ENCODE data around the gene NOTCH3.
A peak's percentile ranks its signal among the peaks of the same experiment; 100 is the strongest.

The NOTCH3 gene

DNA sequence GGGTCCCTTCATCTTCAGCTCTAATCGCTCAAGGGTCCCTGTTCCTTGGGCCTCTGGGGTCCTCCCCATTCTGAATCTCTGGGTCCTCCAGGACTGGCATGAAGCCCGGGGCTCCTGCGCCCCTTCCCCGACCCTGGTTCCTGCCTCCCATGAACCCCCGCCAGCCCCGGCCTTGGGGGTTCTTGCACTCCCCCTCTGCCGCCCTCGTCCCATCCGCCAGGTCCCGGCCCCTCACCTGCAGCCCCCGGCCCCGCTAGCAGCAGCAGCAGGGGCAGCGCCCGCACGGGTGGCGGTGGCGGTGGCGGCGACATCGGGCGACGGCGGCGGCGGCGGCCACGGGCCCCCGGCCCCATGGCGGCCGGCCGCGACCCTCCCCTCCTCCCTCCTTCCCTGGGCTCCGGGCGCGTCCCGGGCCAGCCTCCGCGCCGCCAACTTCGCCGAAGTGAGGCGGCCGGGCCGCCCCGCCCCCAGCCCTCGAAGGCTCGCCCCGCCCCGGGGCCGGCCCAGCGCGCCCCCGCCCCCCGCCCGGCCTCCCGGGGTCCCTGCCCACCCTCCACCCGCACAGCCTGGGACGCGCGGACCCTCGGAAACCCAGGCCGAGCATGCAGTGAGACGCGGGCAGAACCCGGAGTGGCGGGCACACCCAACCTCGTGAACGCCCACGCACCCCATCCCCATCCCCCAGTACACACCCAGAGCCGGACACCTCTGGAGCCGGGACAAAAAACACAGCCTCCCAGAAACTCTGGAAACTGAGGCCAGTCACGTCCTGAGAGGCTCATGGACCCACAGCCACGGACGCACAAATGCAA is at the start of gene NOTCH3:
Gene NOTCH3 (minus strand): TSS at position 443 of the 812 bp plus-strand sequence. CDS start 90 bp downstream, at position 353.
- Histone ChIP-seq H3K27me3 (replicated peaks; ENCODE audit: control insufficient read depth, insufficient read depth, low read length) (no peaks in the 10 kb centered on the region), H3K9ac (ENCODE audit: low read length) (peak within 1 kb of the TSS; percentile 85)
- peak; percentile 54 for DNase-seq (ENCODE audit: low read depth)

GRCh38 chr19:15250640-15250993 is 49.8 kb upstream of the NOTCH3 start:
- DNase-seq (ENCODE audit: low read depth) = no peak
- peaks cover 47% of the 10 kb centered on the region for H3K36me3 ChIP-seq (ENCODE audit: control insufficient read depth, insufficient read depth, low read length, severe bottlenecking)

More for the DNA sequence above, at the start of gene NOTCH3:
- no peaks in the 10 kb centered on the region for H3K4me1 ChIP-seq (ENCODE audit: control insufficient read depth, insufficient read depth, low read length)
- H3K36me3 ChIP-seq (ENCODE audit: control insufficient read depth, insufficient read depth, low read length, severe bottlenecking) = no peaks in the 10 kb centered on the region
- peak within 1 kb of the TSS; percentile 85 for H3K4me3 ChIP-seq (ENCODE audit: low read length)
- no peaks in the 10 kb centered on the region for H3K9me3 ChIP-seq (ENCODE audit: control insufficient read depth, low read length)

GRCh38 chr19:15249972-15250639 is 49.3 kb upstream of the NOTCH3 start:
- Histone ChIP-seq H3K36me3 (ENCODE audit: control insufficient read depth, insufficient read depth, low read length, severe bottlenecking) (peaks cover 47% of the 10 kb centered on the region), H3K4me3 (ENCODE audit: low read length) (peak overlapping the region; percentile 60), H3K9ac (ENCODE audit: low read length) (peak overlapping the region; percentile 84), H3K4me1 (ENCODE audit: control insufficient read depth, insufficient read depth, low read length) (peaks cover 62% of the 10 kb centered on the region), H3K27me3 (replicated peaks; ENCODE audit: control insufficient read depth, insufficient read depth, low read length) (no peaks in the 10 kb centered on the region), H3K9me3 (ENCODE audit: control insufficient read depth, low read length) (no peaks in the 10 kb centered on the region)
- DNase-seq (ENCODE audit: low read depth) = peak; percentile 92

More at GRCh38 chr19:15250640-15250993, 49.8 kb upstream of the NOTCH3 start:
- Histone ChIP-seq H3K4me1 (ENCODE audit: control insufficient read depth, insufficient read depth, low read length) (peaks cover 62% of the 10 kb centered on the region), H3K27me3 (replicated peaks; ENCODE audit: control insufficient read depth, insufficient read depth, low read length) (no peaks in the 10 kb centered on the region), H3K9me3 (ENCODE audit: control insufficient read depth, low read length) (no peaks in the 10 kb centered on the region), H3K9ac (ENCODE audit: low read length) (peak overlapping the region; percentile 84), H3K4me3 (ENCODE audit: low read length) (peak overlapping the region; percentile 9)

- Histone ChIP-seq H3K9me3 (ENCODE audit: control insufficient read depth, low read length) (no peaks in the 10 kb centered on the region), H3K27me3 (replicated peaks; ENCODE audit: control insufficient read depth, insufficient read depth, low read length) (no peaks in the 10 kb centered on the region), H3K9ac (ENCODE audit: low read length) (peak overlapping the region; percentile 84), H3K4me1 (ENCODE audit: control insufficient read depth, insufficient read depth, low read length) (peaks cover 62% of the 10 kb centered on the region), H3K4me3 (ENCODE audit: low read length) (peak overlapping the region; percentile 60), H3K36me3 (ENCODE audit: control insufficient read depth, insufficient read depth, low read length, severe bottlenecking) (peaks cover 46% of the 10 kb centered on the region)
- DNase-seq (ENCODE audit: low read depth) = no peak
Measured at GRCh38 chr19:15249528-15249874, 48.7 kb upstream of the NOTCH3 start.

GRCh38 chr19:15248648-15249527 is 48.1 kb upstream of the NOTCH3 start:
- peaks cover 44% of the 10 kb centered on the region for H3K36me3 ChIP-seq (ENCODE audit: control insufficient read depth, insufficient read depth, low read length, severe bottlenecking)
- peak overlapping the region; percentile 60 for H3K4me3 ChIP-seq (ENCODE audit: low read length)
- H3K9me3 ChIP-seq (ENCODE audit: control insufficient read depth, low read length) = no peaks in the 10 kb centered on the region
- peak overlapping the region; percentile 84 for H3K9ac ChIP-seq (ENCODE audit: low read length)
- peak; percentile 94 for DNase-seq (ENCODE audit: low read depth)
- H3K27me3 ChIP-seq (replicated peaks; ENCODE audit: control insufficient read depth, insufficient read depth, low read length) = no peaks in the 10 kb centered on the region
- H3K4me1 ChIP-seq (ENCODE audit: control insufficient read depth, insufficient read depth, low read length) = peaks cover 62% of the 10 kb centered on the region

- H3K9me3 ChIP-seq (ENCODE audit: control insufficient read depth, low read length) = no peaks in the 10 kb centered on the region
- peak overlapping the region; percentile 84 for H3K9ac ChIP-seq (ENCODE audit: low read length)
- H3K4me1 ChIP-seq (ENCODE audit: control insufficient read depth, insufficient read depth, low read length) = peaks cover 62% of the 10 kb centered on the region
- peaks cover 43% of the 10 kb centered on the region for H3K36me3 ChIP-seq (ENCODE audit: control insufficient read depth, insufficient read depth, low read length, severe bottlenecking)
- no peak for DNase-seq (ENCODE audit: low read depth)
- H3K27me3 ChIP-seq (replicated peaks; ENCODE audit: control insufficient read depth, insufficient read depth, low read length) = no peaks in the 10 kb centered on the region
- peak overlapping the region; percentile 10 for H3K4me3 ChIP-seq (ENCODE audit: low read length)
Measured at GRCh38 chr19:15248106-15248505, 47.3 kb upstream of the NOTCH3 start.

DNA sequence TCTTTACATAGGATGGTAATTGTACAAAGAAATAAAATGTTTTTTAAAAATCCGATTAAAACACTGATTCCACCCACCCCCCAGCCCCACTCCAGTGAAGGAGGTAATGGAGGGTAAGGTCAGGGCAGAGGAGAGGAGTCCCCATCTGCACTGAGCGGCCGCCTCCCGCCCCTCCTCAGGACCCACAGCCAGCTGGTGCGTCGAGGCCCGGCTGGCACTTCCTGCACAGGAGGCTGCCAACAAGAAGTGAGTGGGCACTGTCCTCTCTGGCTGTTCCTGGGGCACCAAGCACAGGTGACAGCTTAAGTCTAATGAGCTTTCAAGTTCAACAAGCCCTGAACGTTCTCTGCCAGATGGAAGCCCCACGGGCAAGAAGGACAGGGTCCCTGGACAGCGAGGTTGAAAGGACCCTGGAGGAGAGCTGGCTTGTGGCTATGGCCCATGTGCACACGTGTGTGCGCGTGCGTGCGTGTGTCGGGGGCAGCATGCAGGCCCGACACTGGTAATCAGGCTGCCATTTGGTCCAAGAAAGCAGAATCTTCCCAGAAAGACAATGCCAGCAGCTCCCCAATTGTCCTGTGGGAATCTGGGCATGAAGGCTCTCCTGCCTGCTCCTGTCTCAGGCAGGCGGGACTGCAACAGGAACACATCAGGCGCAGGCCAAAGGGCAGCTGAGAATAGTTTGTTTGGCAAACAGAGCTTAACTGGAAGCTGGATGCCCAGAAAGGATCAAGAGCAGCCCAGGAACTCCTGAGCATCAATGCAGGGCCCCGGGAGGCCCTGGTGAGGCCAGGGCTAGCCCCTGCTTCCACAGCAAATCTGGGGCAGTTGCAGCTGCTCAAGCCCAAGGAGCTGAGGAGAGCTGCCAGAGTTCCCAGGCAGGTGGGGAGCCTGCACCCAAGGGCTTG is 46.6 kb upstream of the NOTCH3 start:
- H3K36me3 ChIP-seq (ENCODE audit: control insufficient read depth, insufficient read depth, low read length, severe bottlenecking) = peaks cover 41% of the 10 kb centered on the region
- H3K9ac ChIP-seq (ENCODE audit: low read length) = peak overlapping the region; percentile 84
- H3K4me3 ChIP-seq (ENCODE audit: low read length) = no peak overlapping the region
- no peak for DNase-seq (ENCODE audit: low read depth)
- H3K27me3 ChIP-seq (replicated peaks; ENCODE audit: control insufficient read depth, insufficient read depth, low read length) = no peaks in the 10 kb centered on the region
- H3K9me3 ChIP-seq (ENCODE audit: control insufficient read depth, low read length) = no peaks in the 10 kb centered on the region
- H3K4me1 ChIP-seq (ENCODE audit: control insufficient read depth, insufficient read depth, low read length) = peaks cover 54% of the 10 kb centered on the region

DNA sequence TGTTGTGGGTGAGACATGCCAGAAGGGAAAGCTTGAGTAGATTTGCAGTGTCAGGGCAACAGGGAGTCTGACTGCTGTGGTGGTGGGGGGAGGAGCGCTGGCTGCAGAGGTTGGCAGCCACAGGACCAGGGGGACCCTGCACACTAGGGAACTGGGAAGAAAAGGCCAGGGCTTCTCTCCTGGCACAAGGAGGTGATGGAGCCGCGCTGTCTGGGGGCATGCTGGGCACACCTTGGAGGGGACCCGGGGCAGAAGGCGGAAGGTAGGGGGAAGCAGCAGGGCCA is 45.3 kb upstream of the NOTCH3 start:
- DNase-seq (ENCODE audit: low read depth) = no peak
- Histone ChIP-seq H3K4me3 (ENCODE audit: low read length) (no peak overlapping the region), H3K27me3 (replicated peaks; ENCODE audit: control insufficient read depth, insufficient read depth, low read length) (no peaks in the 10 kb centered on the region), H3K36me3 (ENCODE audit: control insufficient read depth, insufficient read depth, low read length, severe bottlenecking) (peaks cover 50% of the 10 kb centered on the region), H3K4me1 (ENCODE audit: control insufficient read depth, insufficient read depth, low read length) (peaks cover 44% of the 10 kb centered on the region), H3K9ac (ENCODE audit: low read length) (peak overlapping the region; percentile 84), H3K9me3 (ENCODE audit: control insufficient read depth, low read length) (no peaks in the 10 kb centered on the region)

DNA sequence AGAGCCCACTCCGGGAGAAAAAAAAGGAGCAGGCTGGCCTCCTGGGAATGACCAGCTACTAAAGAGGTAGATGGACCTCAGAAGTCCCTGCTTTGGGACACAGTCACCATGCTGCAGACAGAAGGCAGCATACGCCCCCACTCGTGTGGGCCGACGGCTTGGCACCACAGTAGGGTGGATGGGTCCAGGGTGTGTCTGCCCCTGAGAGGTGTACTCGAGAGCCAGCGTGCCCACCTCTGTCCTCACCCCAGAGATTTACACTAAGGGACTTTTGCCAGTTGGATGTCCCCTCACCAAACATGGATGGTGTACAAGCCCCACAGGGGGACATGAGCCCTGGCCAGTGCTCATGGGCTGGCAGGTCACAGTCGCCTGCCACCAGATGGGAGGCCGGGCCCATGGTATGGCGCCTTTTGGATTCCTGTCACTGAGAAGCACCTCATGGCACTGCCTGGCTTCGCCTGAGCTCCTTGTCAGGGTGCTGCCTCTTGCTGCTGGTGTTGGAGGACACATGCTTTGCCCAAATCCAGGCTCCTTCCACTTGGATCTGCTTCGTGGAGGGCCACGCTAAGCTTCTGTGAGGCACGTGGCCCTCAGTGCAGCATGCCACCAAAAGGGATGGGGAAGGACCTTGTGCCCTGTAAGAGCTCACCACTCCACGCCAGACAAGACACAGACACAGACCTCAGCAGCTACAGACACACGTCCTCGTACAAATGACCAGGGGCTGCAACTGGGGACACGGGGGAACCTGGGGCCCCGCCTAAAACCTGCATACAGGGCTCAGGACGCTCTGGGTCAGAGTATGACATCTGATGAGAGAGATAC is 44.8 kb upstream of the NOTCH3 start:
- no peak overlapping the region for H3K4me3 ChIP-seq (ENCODE audit: low read length)
- DNase-seq (ENCODE audit: low read depth) = no peak
- H3K9ac ChIP-seq (ENCODE audit: low read length) = no peak overlapping the region
- H3K9me3 ChIP-seq (ENCODE audit: control insufficient read depth, low read length) = no peaks in the 10 kb centered on the region
- H3K27me3 ChIP-seq (replicated peaks; ENCODE audit: control insufficient read depth, insufficient read depth, low read length) = no peaks in the 10 kb centered on the region
- H3K4me1 ChIP-seq (ENCODE audit: control insufficient read depth, insufficient read depth, low read length) = peaks cover 38% of the 10 kb centered on the region
- H3K36me3 ChIP-seq (ENCODE audit: control insufficient read depth, insufficient read depth, low read length, severe bottlenecking) = peaks cover 56% of the 10 kb centered on the region

DNA sequence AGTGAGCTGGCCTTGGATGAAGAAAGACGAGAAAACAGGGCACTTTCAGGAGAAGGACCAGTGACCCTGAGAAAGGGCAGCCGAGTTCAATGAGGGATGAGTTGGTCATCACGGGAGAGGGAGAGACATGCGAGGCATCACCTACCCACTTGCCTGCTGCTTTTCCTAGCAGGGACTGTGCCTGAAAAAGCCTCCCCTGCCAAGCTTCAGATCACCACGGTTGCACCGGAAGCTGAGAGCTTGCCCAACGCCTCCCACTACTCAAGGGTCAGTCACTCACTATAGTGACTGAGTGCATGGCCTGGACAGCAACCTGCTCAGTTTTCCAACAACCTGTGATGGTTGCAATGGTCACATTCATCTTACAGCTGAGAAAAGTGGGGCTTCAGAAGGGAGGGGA is 44.0 kb upstream of the NOTCH3 start:
- Histone ChIP-seq H3K4me3 (ENCODE audit: low read length) (no peak overlapping the region), H3K36me3 (ENCODE audit: control insufficient read depth, insufficient read depth, low read length, severe bottlenecking) (peaks cover 64% of the 10 kb centered on the region), H3K27me3 (replicated peaks; ENCODE audit: control insufficient read depth, insufficient read depth, low read length) (no peaks in the 10 kb centered on the region), H3K9ac (ENCODE audit: low read length) (no peak overlapping the region), H3K9me3 (ENCODE audit: control insufficient read depth, low read length) (no peaks in the 10 kb centered on the region), H3K4me1 (ENCODE audit: control insufficient read depth, insufficient read depth, low read length) (peaks cover 31% of the 10 kb centered on the region)
- DNase-seq (ENCODE audit: low read depth) = no peak
